SK-N-SH (cell line): Measurements from ENCODE around the gene STYK1. TPM values are rescaled to one million over a fixed set of nuclear protein-coding genes. Genes with fewer than 3 reads are reported as not detected.

Source experiments
- CTCF ChIA-PET: fragments of 300-600, 350-600 bp; formaldehyde crosslinking; extraction: SDS; loops from one replicate; lab custom pipeline; 2021; lab: Yijun Ruan, JAX
- POLR2A ChIA-PET: fragments of 350-600 bp; sonication (Branson Sonifier 250); formaldehyde crosslinking; extraction: SDS; loops from one replicate; lab custom pipeline; 2020; ENCODE audit warnings: antibody characterized with exemption, inconsistent platforms; lab: Yijun Ruan, JAX
- DNase-seq: peaks from one replicate; pipeline ENCODE4 v3.0.0; 2012
- H2AFZ ChIP-seq: fragments of 200-600 bp; sonication (generic); 2 replicates; pipeline ENCODE4 v1.8.1; 2016; ENCODE audit warnings: antibody characterized with exemption, mild to moderate bottlenecking, low read depth
- H3F3A ChIP-seq: fragments of 200-600 bp; sonication (generic); replicated peaks from 2 replicates; pipeline ENCODE3; 2016; ENCODE audit warnings: antibody characterized with exemption, mild to moderate bottlenecking; ENCODE audit not compliant: insufficient read depth
- H3K27ac ChIP-seq, 2 experiments: fragments of 200-500 bp in 1 of 2; fragments of 200-600 bp in 1 of 2; sonication (Bioruptor generic) in 1 of 2; sonication (generic), shearing (Covaris generic) in 1 of 2; 2 replicates each; pipeline versions ENCODE4 v1.5.1 to v1.6.1; 2014 to 2016; ENCODE audit warnings: low read depth in 2 of 2, inconsistent platforms in 1 of 2, low read length in 1 of 2, mild to moderate bottlenecking in 1 of 2, mixed read lengths in 1 of 2
- H3K27me3 ChIP-seq: fragments of 200-600 bp; sonication (generic), shearing (Covaris generic); 2 replicates; pipeline ENCODE4 v1.6.1; 2016; ENCODE audit warnings: mixed run types; ENCODE audit not compliant: insufficient read depth
- H3K36me3 ChIP-seq, 2 experiments: fragments of 200-500 bp in 1 of 2; fragments of 200-600 bp in 1 of 2; sonication (Bioruptor generic) in 1 of 2; sonication (generic) in 1 of 2; replicated peaks in 1 of 2; 2 replicates each; pipeline versions ENCODE3 to v1.5.1; 2014 to 2016; ENCODE audit warnings: low read length in 1 of 2, mild to moderate bottlenecking in 1 of 2; ENCODE audit not compliant: insufficient read depth in 2 of 2, control insufficient read depth in 1 of 2
- H3K4me1 ChIP-seq, 2 experiments: fragments of 200-500 bp in 1 of 2; fragments of 200-600 bp in 1 of 2; sonication (Bioruptor generic) in 1 of 2; sonication (generic), shearing (Covaris generic) in 1 of 2; 2 replicates each; pipeline versions ENCODE4 v1.5.1 to v1.6.1; 2014 to 2016; ENCODE audit warnings: low read depth in 1 of 2, low read length in 1 of 2, mixed run types in 1 of 2; ENCODE audit not compliant: insufficient read depth in 2 of 2, control insufficient read depth in 1 of 2
- H3K4me2 ChIP-seq: fragments of 200-600 bp; sonication (generic), shearing (Covaris generic); 2 replicates; pipeline ENCODE4 v1.6.1; 2017; ENCODE audit warnings: mixed run types
- H3K4me3 ChIP-seq, 2 experiments: fragments of 200-500 bp in 1 of 2; fragments of 200-600 bp in 1 of 2; sonication (Bioruptor generic) in 1 of 2; sonication (generic), shearing (Covaris generic) in 1 of 2; 2 replicates each; pipeline versions ENCODE4 v1.5.1 to v1.8.1; 2014 to 2016; ENCODE audit warnings: low read depth in 2 of 2, inconsistent platforms in 1 of 2, low read length in 1 of 2, mild to moderate bottlenecking in 1 of 2, mixed read lengths in 1 of 2, moderate library complexity in 1 of 2
- H3K79me2 ChIP-seq: fragments of 200-600 bp; sonication (generic); 2 replicates; pipeline ENCODE4 v1.8.1; 2017; ENCODE audit warnings: mild to moderate bottlenecking; ENCODE audit not compliant: insufficient read depth
- H3K9ac ChIP-seq: fragments of 200-600 bp; sonication (generic); 2 replicates; pipeline ENCODE4 v1.6.1; 2017; ENCODE audit warnings: mixed run types
- H3K9me2 ChIP-seq: fragments of 200-600 bp; sonication (generic); 2 replicates; pipeline ENCODE4 v1.6.1; 2017; ENCODE audit warnings: mixed run types
- H3K9me3 ChIP-seq: fragments of 200-600 bp; sonication (generic); 2 replicates; pipeline ENCODE4 v1.6.1; 2017; ENCODE audit warnings: mixed run types, mild to moderate bottlenecking, moderate library complexity
- H4K20me1 ChIP-seq: fragments of 200-600 bp; sonication (generic); 2 replicates; pipeline ENCODE4 v1.6.1; 2017; ENCODE audit warnings: mild to moderate bottlenecking, mixed run types; ENCODE audit not compliant: insufficient read depth
- CTCF ChIP-seq: fragments of 200-600 bp; sonication (generic); IDR thresholded peaks from 2 replicates; pipeline ENCODE4 v1.6.1; 2017; ENCODE audit warnings: antibody characterized with exemption, mild to moderate bottlenecking, moderate library complexity
- EZH2phosphoT487 ChIP-seq: fragments of 200-600 bp; sonication (generic); IDR thresholded peaks from 2 replicates; pipeline ENCODE4 v1.6.1; 2017; ENCODE audit warnings: low read depth, mixed run types, mild to moderate bottlenecking, antibody characterized with exemption, moderate library complexity, borderline replicate concordance
- FOXJ3 ChIP-seq: sonication (generic); formaldehyde crosslinking; IDR thresholded peaks from 2 replicates; pipeline ENCODE4 v1.5.1; 2020; ENCODE audit warnings: mild to moderate bottlenecking, missing genetic modification reagents
- FOXM1 ChIP-seq: IDR thresholded peaks from 2 replicates; pipeline ENCODE4 v1.4.0; 2012; ENCODE audit warnings: low read depth, mild to moderate bottlenecking
- MEF2A ChIP-seq: IDR thresholded peaks from 2 replicates; pipeline ENCODE4 v1.4.0; 2012; ENCODE audit warnings: low read depth, borderline replicate concordance
- MXI1 ChIP-seq: IDR thresholded peaks from 2 replicates; pipeline ENCODE4 v1.6.1; 2012; ENCODE audit warnings: mild to moderate bottlenecking, low read depth, low read length, improper control_type of control experiment
- NFIC ChIP-seq: IDR thresholded peaks from 2 replicates; pipeline ENCODE4 v1.4.0; 2012; ENCODE audit warnings: borderline replicate concordance
- PBX3 ChIP-seq: IDR thresholded peaks from 2 replicates; pipeline ENCODE4; 2012
- POLR2AphosphoS5 ChIP-seq: IDR thresholded peaks from 2 replicates; pipeline ENCODE4 v1.6.1; 2012; ENCODE audit warnings: low read depth, low read length
- RCOR1 ChIP-seq: fragments of 150-350 bp; IDR thresholded peaks from 2 replicates; pipeline ENCODE4 v1.6.1; 2017; ENCODE audit warnings: antibody characterized with exemption, low read length
- RFX5 ChIP-seq: IDR thresholded peaks from 2 replicates; pipeline ENCODE4 v1.6.1; 2012; ENCODE audit warnings: mild to moderate bottlenecking, improper control_type of control experiment, low read length
- RXRA ChIP-seq: IDR thresholded peaks from 2 replicates; pipeline ENCODE4 v1.4.0; 2012; ENCODE audit warnings: low read depth, mild to moderate bottlenecking, borderline replicate concordance
- SIN3A ChIP-seq: IDR thresholded peaks from 2 replicates; pipeline ENCODE4 v1.6.1; 2012; ENCODE audit warnings: low read depth, mild to moderate bottlenecking, low read length, moderate library complexity, borderline replicate concordance
- SMC3 ChIP-seq: IDR thresholded peaks from 2 replicates; pipeline ENCODE4 v1.6.1; 2012; ENCODE audit warnings: low read depth, low read length, improper control_type of control experiment
- TEAD4 ChIP-seq: IDR thresholded peaks from 2 replicates; pipeline ENCODE4 v1.4.0; 2012; ENCODE audit warnings: mild to moderate bottlenecking, borderline replicate concordance; ENCODE audit not compliant: insufficient read depth
- USF1 ChIP-seq: IDR thresholded peaks from 2 replicates; pipeline ENCODE4 v1.4.0; 2012; ENCODE audit warnings: low read depth, borderline replicate concordance
- USF2 ChIP-seq: fragments of 150-350 bp; IDR thresholded peaks from 2 replicates; pipeline ENCODE4 v1.6.1; 2017; ENCODE audit warnings: antibody characterized with exemption, low read length, low read depth, borderline replicate concordance
- WGBS: methylation state at CpG from one replicate; pipeline ENCODE4 v1.1.6; 2017; ENCODE audit warnings: low lambda C conversion rate; 5-methylcytosine and 5-hydroxymethylcytosine counted together
- polyA plus RNA-seq, 3 experiments: library from polyadenylated mRNA; depleted of rRNA; stranded (reverse); fragments of >200 nt; gene quantifications; 2 replicates each; pipeline ENCODE4 v1.2.3, GENCODE V29; 2012

The STYK1 gene
- polyA plus RNA-seq, 1 of the 3 experiments (the other 2 are of a cell fraction): not detected

GRCh38 chr12:10719482-10719881, 45.6 kb upstream of the STYK1 start (continued):
- TF ChIP-seq USF1: no peak

- no peaks in the 10 kb centered on the region for H3F3A ChIP-seq
- no peak overlapping the region for H3K4me2 ChIP-seq
- no peaks in the 10 kb centered on the region for H3K36me3 ChIP-seq
- no peaks in the 10 kb centered on the region for H4K20me1 ChIP-seq
- no peak overlapping the region for H3K4me3 ChIP-seq
- H3K27me3 ChIP-seq: peaks cover 35% of the 10 kb centered on the region; the same call in 1 of the 2 replicates
- ChIA-PET CTCF (interaction anchor here (1.0 kb wide), 1 partner anchor 32 kb away, joined by 3 read pairs; no protein-coding TSS in a partner anchor), POLR2A (no interaction called here)
- DNase-seq: no peak
- no peak overlapping the region for H2AFZ ChIP-seq
- no peaks in the 10 kb centered on the region for H3K9me3 ChIP-seq
- H3K79me2 ChIP-seq: no peaks in the 10 kb centered on the region
- 4% methylated on average over 4 of the region's 4 CpGs for WGBS
- no peak for TF ChIP-seq POLR2AphosphoS5
- TF ChIP-seq FOXM1: no peak
- no peak for TF ChIP-seq MEF2A
- TF ChIP-seq FOXJ3 (CRISPR knock-in tag): no peak
- no peak for TF ChIP-seq USF2
- TF ChIP-seq CTCF: no peak
- TF ChIP-seq RFX5: no peak
- TF ChIP-seq RCOR1: no peak
- no peaks in the 10 kb centered on the region; a peak in 1 of 4 replicates for H3K4me1 ChIP-seq
- H3K27ac ChIP-seq: peak overlapping the region in 1 of 2 experiments; percentile 1; a peak in 1 of 4 replicates
- no peaks in the 10 kb centered on the region for H3K9me2 ChIP-seq
- no peak overlapping the region for H3K9ac ChIP-seq
Observed at GRCh38 chr12:10718279-10718821, 44.5 kb upstream of the STYK1 start.

GRCh38 chr12:10717410-10717809, 43.6 kb upstream of the STYK1 start:
- H3K4me1 ChIP-seq: no peaks in the 10 kb centered on the region; a peak in 1 of 4 replicates
- H3K4me3 ChIP-seq: no peak overlapping the region
- H3K4me2 ChIP-seq: 0 out of 2 replicates have a peak overlapping the region, but pooled peaks have one; percentile 9
- no peak for TF ChIP-seq PBX3
- no peak for TF ChIP-seq RFX5
- TF ChIP-seq RXRA: no peak
- TF ChIP-seq TEAD4: no peak
- TF ChIP-seq SMC3: no peak
- no peak for TF ChIP-seq MXI1
- TF ChIP-seq NFIC: no peak
- no peak for TF ChIP-seq SIN3A
- no peak for TF ChIP-seq EZH2phosphoT487
- no peak for TF ChIP-seq FOXJ3 (CRISPR knock-in tag)
- TF ChIP-seq, all 33 proteins: peak for 0
- Histone ChIP-seq H3K27me3 (peaks cover 33% of the 10 kb centered on the region; the same call in 1 of the 2 replicates), H2AFZ (no peak overlapping the region), H3K9me3 (no peaks in the 10 kb centered on the region), H3K79me2 (no peaks in the 10 kb centered on the region), H3K9me2 (no peaks in the 10 kb centered on the region), H3K9ac (no peak overlapping the region), H3F3A (no peaks in the 10 kb centered on the region), H3K36me3 (no peaks in the 10 kb centered on the region), H4K20me1 (no peaks in the 10 kb centered on the region), H3K27ac (0 out of 4 replicates have a peak overlapping the region, but pooled peaks of 1 of the 2 experiments have one; percentile 0)
- CTCF ChIA-PET: no interaction called here
- POLR2A ChIA-PET: no interaction called here
- WGBS: 5% methylated on average over 2 of the region's 2 CpGs
- DNase-seq: no peak
